Measurements from ENCODE around the gene SHROOM3. TPM values are rescaled to one million over a fixed set of nuclear protein-coding genes. Genes with fewer than 3 reads are reported as not detected.

Gene SHROOM3
- total and polyA plus RNA-seq, 2 donors (not counting 1 experiment from before 2014, with no cell fraction given), result 0.91 to 1.5 TPM

GRCh38 chr4:76691807-76692582 lies 257.0 kb downstream of the SHROOM3 start:
- 17% methylated on average over 2 of the region's 5 CpGs for WGBS (ENCODE audit: insufficient coverage)
- POLR2A ChIA-PET, result no interaction called here
- no peak overlapping the region for H3K4me3 Mint-ChIP-seq

More at GRCh38 chr4:76691807-76692582, 257.0 kb downstream of the SHROOM3 start:
- no peaks in the 10 kb centered on the region for H3K36me3 ChIP-seq (replicated peaks in 1 of 2; ENCODE audit: control extremely low read depth in 1 of 2, control insufficient read depth in 1 of 2, extremely low read depth in 1 of 2, insufficient read depth in 2 of 2, low read length in 1 of 2)
- H3K9me3 ChIP-seq (ENCODE audit: control extremely low read depth in 1 of 3, control insufficient read depth in 2 of 3, insufficient read depth in 1 of 3, low read length in 2 of 3), result peaks cover 0 to 1% (median 0%) of the 10 kb centered on the region in 3 donors
- CTCF ChIA-PET, result no interaction called here
- H2AFZ ChIP-seq (ENCODE audit: insufficient read depth, low read depth, low read length, poor library complexity, severe bottlenecking), result no peak overlapping the region
- H3K9ac ChIP-seq (ENCODE audit: low read length), result no peak overlapping the region
- no peak overlapping the region for H3K4me2 ChIP-seq (replicated peaks; ENCODE audit: low read depth, low read length, poor library complexity, severe bottlenecking)
- H3K4me1 ChIP-seq (ENCODE audit: control insufficient read depth in 2 of 2, insufficient read depth in 2 of 2, low read length in 2 of 2), result peaks cover 15 to 16% of the 10 kb centered on the region in 2 donors
- no peak overlapping the region for H3K27ac ChIP-seq (ENCODE audit: low read length in 2 of 2)
- H3K27ac Mint-ChIP-seq, result no peak overlapping the region
- H3K27me3 ChIP-seq (replicated peaks in 1 of 4; ENCODE audit: control extremely low read depth in 1 of 4, control insufficient read depth in 3 of 4, insufficient read depth in 4 of 4, low read length in 3 of 4), result peaks cover 0 to 54% (median 30%) of the 10 kb centered on the region in 4 experiments
- intact Hi-C loops (cut with micrococcal nuclease), result no loop called here
- no peaks in the 10 kb centered on the region for H3K79me2 ChIP-seq (ENCODE audit: control insufficient read depth, insufficient read depth, low read length)
- peaks cover 18% of the 10 kb centered on the region for H3K4me1 Mint-ChIP-seq
- DNase-seq (no peak), ATAC-seq (ENCODE audit: low read depth) (no peak)
- peaks cover 74% of the 10 kb centered on the region for H3K27me3 Mint-ChIP-seq
- H4K20me1 ChIP-seq (ENCODE audit: control insufficient read depth, insufficient read depth, low read length, poor library complexity, severe bottlenecking), result no peaks in the 10 kb centered on the region
- TF ChIP-seq CTCF (IDR thresholded peaks at IDR 0.05) (no peak), EZH2 (IDR thresholded peaks at IDR 0.05; ENCODE audit: borderline replicate concordance, insufficient read depth, low read depth, low read length, poor library complexity, severe bottlenecking) (no peak)
- no peaks in the 10 kb centered on the region for H3K9me3 Mint-ChIP-seq (ENCODE audit: insufficient read depth)
- H3K4me3 ChIP-seq (ENCODE audit: control extremely low read depth in 1 of 5, extremely low read depth in 1 of 5, insufficient read depth in 1 of 5, low read depth in 2 of 5, low read length in 4 of 5), result no peak overlapping the region
